Motor neuron (in vitro differentiated cells): ENCODE results near the gene CACNB3. TPM values are rescaled to one million over a fixed set of nuclear protein-coding genes. Genes with fewer than 3 reads are reported as not detected.

ENCODE experiments used
- ATAC-seq, 8 experiments: fragments of 200-7000 bp; cut with Tn5 transposase; replicated peaks in 6 of 8; 2 replicates each; pipeline ENCODE4 v1.8.0; 2021; ENCODE audit warnings: mild to moderate bottlenecking in 8 of 8, moderate library complexity in 8 of 8
- H3K27ac ChIP-seq, 2 donors: fragments of 250-450 bp; sonication (Bioruptor Pico); 2 replicates each; pipeline ENCODE4 v1.9.0; 2021; ENCODE audit warnings: antibody characterized with exemption in 2 of 2, mild to moderate bottlenecking in 2 of 2, moderate library complexity in 1 of 2
- H3K4me1 ChIP-seq, 2 donors: fragments of 250-450 bp; sonication (Bioruptor Pico); replicated peaks in 1 of 2; 2 replicates each; pipeline ENCODE4 v1.6.1; 2021; ENCODE audit warnings: antibody characterized with exemption in 2 of 2, mild to moderate bottlenecking in 2 of 2, moderate library complexity in 1 of 2
- H3K4me3 ChIP-seq, 5 donors: fragments of 250-450 bp; sonication (Bioruptor Pico); 2 replicates each; pipeline ENCODE4 v1.9.0; 2021; ENCODE audit warnings: antibody characterized with exemption in 5 of 5, mild to moderate bottlenecking in 5 of 5, moderate library complexity in 4 of 5
- WGBS, 10 experiments: fragments of 450-650 bp; shearing (Covaris generic); methylation state at CpG; one replicate each; pipeline ENCODE4 v1.0.0; 2022; 5-methylcytosine and 5-hydroxymethylcytosine counted together
- in situ Hi-C, 9 experiments: fragments of 400-800 bp; cut with MboI; loops; one replicate each; pipeline ENCODE4 v1.15.0; 2021; ENCODE audit warnings: low sequenced_read_pairs in 9 of 9, low pct_unique_long_range_greater_than_20kb in 2 of 9; ENCODE audit not compliant: unreplicated experiment in 9 of 9
- total RNA-seq, 8 experiments: library from RNA; unstranded; fragments of 300-600 nt; gene quantifications; 2 replicates each; pipeline versions ENCODE4 v1.2.3 to v1.2.4, GENCODE V29; 2022

Gene CACNB3
- total RNA-seq, 8 experiments from 2014 or later, result 4.7 to 40.3 (median 37.7) TPM

- in situ Hi-C loops, result no loop called here
- peak in 3 of 8 experiments; percentile 31 to 56 (median 47) for ATAC-seq
- 56 to 100% (median 87%) methylated on average over 1 to 3 of the region's 9 CpGs; no CpG with 5 or more reads in 5 of the 10 experiments for WGBS, 10 experiments
- Histone ChIP-seq H3K27ac (no peak overlapping the region), H3K4me1 (peaks cover under 1 to 1% of the 10 kb centered on the region in 2 donors), H3K4me3 (no peak overlapping the region)
These were observed 36.4 kb upstream of the CACNB3 start for GRCh38 chr12:48781750-48782456.

DNA sequence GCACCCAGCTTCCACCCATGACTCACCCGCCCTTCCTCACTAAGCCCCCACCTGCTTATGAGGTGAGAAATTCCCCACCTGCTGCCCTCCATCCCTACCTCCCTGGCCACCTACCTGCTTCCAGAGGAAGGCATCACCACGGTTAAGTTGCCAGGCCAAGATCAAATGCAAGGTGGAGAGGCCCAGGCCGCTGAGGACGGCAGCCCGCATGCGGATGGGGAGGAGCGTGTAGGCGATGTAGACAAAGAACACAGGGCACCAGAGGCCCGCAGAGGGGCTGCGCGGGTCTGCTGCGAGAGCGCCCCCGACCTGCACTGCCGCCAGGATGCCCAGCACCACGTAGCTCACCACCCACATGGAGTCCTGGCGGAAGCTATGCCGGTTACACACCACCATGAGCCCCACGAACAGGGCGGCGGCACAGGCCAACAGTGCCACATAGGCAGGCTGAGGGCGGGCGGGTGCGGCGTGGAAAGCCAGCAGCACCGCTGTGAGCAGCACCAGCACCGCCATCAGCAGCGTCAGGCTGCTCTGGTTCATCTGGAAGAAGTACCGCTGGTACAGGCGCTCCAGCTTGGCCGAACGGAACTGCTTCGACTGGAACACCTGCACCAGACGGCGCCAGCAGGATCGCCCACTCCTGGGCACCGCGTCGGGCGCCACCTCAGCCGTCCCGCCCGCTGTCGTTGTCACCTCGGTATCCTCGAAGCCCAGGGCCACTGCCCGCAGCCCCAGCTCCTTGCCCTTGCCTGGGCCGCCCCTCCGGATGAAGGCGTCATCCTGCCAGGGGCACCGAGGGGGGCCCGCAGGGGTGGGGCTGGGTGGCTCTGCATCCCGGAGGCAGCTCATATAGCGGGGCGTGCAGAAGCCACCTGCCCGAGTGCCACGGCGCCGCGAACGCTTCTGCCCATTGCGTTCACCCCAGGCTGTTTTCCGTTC is 35.6 kb upstream of the CACNB3 start:
- 80 to 100% (median 100%) methylated on average over 1 to 2 of the region's 63 CpGs; no CpG with 5 or more reads in 7 of the 10 experiments for WGBS, 10 experiments
- Histone ChIP-seq H3K27ac (no peak overlapping the region), H3K4me3 (no peak overlapping the region), H3K4me1 (peaks cover 9% of the 10 kb centered on the region in 2 donors)
- in situ Hi-C loops, result no loop called here
- ATAC-seq, result no peak

GRCh38 chr12:48783432-48783831 is 34.9 kb upstream of the CACNB3 start:
- WGBS, 10 experiments, result 100% methylated on average over 1 to 3 of the region's 4 CpGs; no CpG with 5 or more reads in 7 of the 10 experiments
- in situ Hi-C loops, result no loop called here
- Histone ChIP-seq H3K27ac (no peak overlapping the region), H3K4me1 (peaks cover 11 to 12% of the 10 kb centered on the region in 2 donors), H3K4me3 (no peak overlapping the region)
- ATAC-seq, result no peak

- 75 to 95% (median 82%) methylated on average over 2 to 4 of the region's 7 CpGs; no CpG with 5 or more reads in 7 of the 10 experiments for WGBS, 10 experiments
- H3K27ac ChIP-seq, result no peak overlapping the region
- in situ Hi-C loops, result no loop called here
- peaks cover 14 to 17% of the 10 kb centered on the region in 2 donors for H3K4me1 ChIP-seq
- ATAC-seq, result peak in 1 of 8 experiments; percentile 3
- H3K4me3 ChIP-seq, result peak overlapping the region in 4 of 5 donors; percentile 75 to 95 (median 88)
These were observed 31.4 kb upstream of the CACNB3 start for GRCh38 chr12:48786591-48787544.

DNA sequence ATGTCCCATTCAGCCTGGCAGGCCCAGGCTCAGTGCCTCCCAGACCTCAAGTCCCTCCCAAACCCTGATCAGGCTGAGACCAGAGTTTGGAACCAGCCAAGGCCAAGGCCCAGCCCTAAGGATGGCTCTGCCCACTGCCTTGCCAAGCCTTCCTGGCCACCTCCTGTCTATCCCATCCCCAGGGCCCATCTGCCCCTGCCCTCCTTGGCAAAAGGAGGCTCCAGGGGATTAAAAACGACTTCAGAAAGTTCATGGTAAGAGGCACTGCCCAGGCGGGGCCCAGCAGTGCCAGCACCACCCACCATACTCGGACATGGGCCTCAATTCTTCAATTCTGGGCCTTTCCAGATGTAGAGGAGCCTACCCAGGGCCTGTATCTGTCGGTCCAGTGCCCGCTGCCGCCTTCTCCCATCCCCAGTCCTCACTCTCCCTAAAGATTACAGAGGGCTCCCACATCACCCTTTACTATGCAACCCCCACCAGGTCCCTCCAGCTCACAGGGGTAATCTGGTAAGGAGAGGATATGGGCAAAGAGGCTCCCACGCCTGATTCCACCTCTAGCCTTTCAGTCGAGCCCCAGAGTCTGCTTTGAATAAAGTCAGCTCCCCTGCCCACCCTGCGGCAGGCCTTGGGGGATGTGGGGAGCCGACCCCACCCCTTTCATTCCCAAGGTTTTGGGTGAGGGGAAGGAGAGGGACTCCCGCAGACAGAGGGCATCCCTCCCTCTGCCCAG is 30.3 kb upstream of the CACNB3 start:
- in situ Hi-C loops, result no loop called here
- Histone ChIP-seq H3K27ac (no peak overlapping the region), H3K4me1 (peaks cover 14 to 17% of the 10 kb centered on the region in 2 donors), H3K4me3 (peak overlapping the region; percentile 52 to 95 (median 88))
- peak; percentile 6 to 26 (median 16) for ATAC-seq
- 0 to 49% (median 20%) methylated on average over 1 to 4 of the region's 11 CpGs; no CpG with 5 or more reads in 3 of the 10 experiments for WGBS, 10 experiments

DNA sequence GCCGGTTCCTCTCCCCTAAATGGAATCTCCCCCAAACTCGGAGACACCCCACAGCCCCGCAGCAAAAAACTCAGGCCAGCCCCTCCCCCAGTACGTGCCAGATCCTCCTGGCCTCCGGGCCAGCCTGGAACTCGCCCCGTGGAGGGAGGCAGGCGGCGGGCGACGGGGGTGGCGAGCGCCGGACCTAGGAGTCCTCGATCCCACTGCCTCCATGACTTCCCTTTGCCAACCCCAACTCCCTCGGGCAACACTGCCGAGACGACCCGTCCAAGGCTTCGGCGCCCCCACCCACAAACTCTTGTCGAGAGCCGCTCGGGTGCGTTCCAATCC is 29.8 kb upstream of the CACNB3 start:
- H3K4me3 ChIP-seq, result peak overlapping the region; percentile 52 to 95 (median 88)
- peak; percentile 50 to 61 (median 56) for ATAC-seq
- WGBS, 10 experiments, result no CpG with 5 or more reads among the region's 25 CpGs
- H3K27ac ChIP-seq, result peak overlapping the region in 1 of 2 donors; percentile 20
- peaks cover 14 to 17% of the 10 kb centered on the region in 2 donors for H3K4me1 ChIP-seq
- in situ Hi-C loops, result no loop called here

- WGBS, 10 experiments, result no CpG with 5 or more reads among the region's 86 CpGs
- Histone ChIP-seq H3K4me1 (peaks cover 14 to 17% of the 10 kb centered on the region in 2 donors), H3K27ac (peak within 1 kb of the TSS in 1 of 2 donors; percentile 33), H3K4me3 (peak within 1 kb of the TSS; percentile 52 to 95 (median 88))
- ATAC-seq, result peak; percentile 77 to 93 (median 89)
- in situ Hi-C loops, result no loop called here
These were observed 29.2 kb upstream of the CACNB3 start, which contains the start of gene ADCY6 for GRCh38 chr12:48788854-48789775. ADCY6 (minus strand) TSS chr12:48789089; CDS start chr12:48783434, 5,655 bp downstream.

DNA sequence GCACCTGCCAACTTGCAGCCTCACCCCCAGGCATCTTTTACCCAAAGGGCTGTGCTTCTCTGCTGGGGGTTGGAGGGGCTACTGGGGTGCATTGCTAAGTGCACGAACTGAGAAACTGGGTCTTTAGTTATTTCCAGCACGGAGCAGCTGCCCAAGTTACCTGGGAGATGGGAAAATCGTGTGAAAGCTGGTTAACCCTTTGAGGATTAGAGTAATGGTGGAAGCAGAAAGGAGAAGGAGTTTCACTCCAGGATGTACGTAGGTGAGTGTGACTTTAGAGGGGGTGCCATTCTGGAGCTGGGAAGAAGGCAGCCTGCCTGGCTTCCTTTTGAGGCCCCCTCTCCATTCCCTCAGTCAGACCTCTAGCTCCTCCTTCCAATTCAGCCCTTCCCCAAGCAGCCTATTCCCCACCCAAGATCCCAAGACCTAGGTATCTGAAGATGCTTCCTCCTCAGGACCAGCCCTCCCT is 28.4 kb upstream of the CACNB3 start:
- peaks cover 14 to 17% of the 10 kb centered on the region in 2 donors for H3K4me1 ChIP-seq
- 20 to 59% (median 44%) methylated on average over 2 to 3 of the region's 4 CpGs; no CpG with 5 or more reads in 7 of the 10 experiments for WGBS, 10 experiments
- H3K4me3 ChIP-seq, result peak overlapping the region; percentile 52 to 95 (median 88)
- in situ Hi-C loops, result no loop called here
- no peak overlapping the region for H3K27ac ChIP-seq
- no peak for ATAC-seq

GRCh38 chr12:48793696-48794095 is 24.6 kb upstream of the CACNB3 start:
- Histone ChIP-seq H3K4me3 (no peak overlapping the region), H3K27ac (no peak overlapping the region), H3K4me1 (peaks cover 3 to 7% of the 10 kb centered on the region in 2 donors)
- 33 to 100% (median 98%) methylated on average over 1 to 3 of the region's 3 CpGs; no CpG with 5 or more reads in 4 of the 10 experiments for WGBS, 10 experiments
- in situ Hi-C loops, result no loop called here
- ATAC-seq, result no peak

GRCh38 chr12:48794870-48795269 is 23.4 kb upstream of the CACNB3 start:
- ATAC-seq, result peak in 3 of 8 experiments; percentile 78 to 83 (median 81)
- Histone ChIP-seq H3K4me1 (peaks cover under 1 to 2% of the 10 kb centered on the region in 2 donors), H3K4me3 (no peak overlapping the region), H3K27ac (no peak overlapping the region)
- 60 to 89% (median 75%) methylated on average over 2 to 3 of the region's 3 CpGs; no CpG with 5 or more reads in 2 of the 10 experiments for WGBS, 10 experiments
- in situ Hi-C loops, result no loop called here
